Tibial nerve (tissue), 4 donors: ENCODE results near the gene CD200R1L. TPM values are rescaled to one million over a fixed set of nuclear protein-coding genes. Genes with fewer than 3 reads are reported as not detected.
A peak's percentile ranks its signal among the peaks of the same experiment; 100 is the strongest.

ENCODE experiments used
- DNase-seq, 2 donors: peaks; one replicate each; pipeline ENCODE4 v3.0.0-alpha.2; 2019; ENCODE audit warnings: low spot score in 2 of 2
- H3K27ac ChIP-seq, 4 donors: fragments of 200-600 bp; sonication (generic) in 3 of 4; one replicate each; pipeline ENCODE4 v1.5.1; 2017 to 2019; ENCODE audit warnings: mild to moderate bottlenecking in 1 of 4
- H3K27me3 ChIP-seq, 2 donors: fragments of 200-600 bp; sonication (generic) in 1 of 2; one replicate each; pipeline versions ENCODE4 v1.5.1 to v1.6.0; 2017 to 2019
- H3K36me3 ChIP-seq, 3 donors: fragments of 200-600 bp; sonication (generic); one replicate each; pipeline ENCODE4 v1.5.1; 2018 to 2019
- H3K4me1 ChIP-seq, 4 donors: fragments of 200-600 bp; sonication (generic) in 3 of 4; one replicate each; pipeline ENCODE4 v1.5.1; 2017 to 2019
- H3K4me3 ChIP-seq, 4 donors: fragments of 200-600 bp; sonication (generic) in 3 of 4; one replicate each; pipeline ENCODE4 v1.5.1; 2017 to 2019; ENCODE audit warnings: mild to moderate bottlenecking in 1 of 4, moderate library complexity in 1 of 4
- H3K9me3 ChIP-seq, 4 donors: fragments of 200-600 bp; sonication (generic) in 3 of 4; one replicate each; pipeline ENCODE4 v1.5.1; 2017 to 2019
- CTCF ChIP-seq, 5 experiments: fragments of 200-600 bp in 3 of 5; fragments of 450-650 bp in 2 of 5; sonication (generic) in 3 of 5; IDR thresholded peaks; one replicate each; pipeline ENCODE4 v1.5.1; 2016 to 2019; ENCODE audit warnings: antibody characterized with exemption in 5 of 5, mild to moderate bottlenecking in 3 of 5, moderate library complexity in 2 of 5
- EP300 ChIP-seq, 2 donors: sonication (generic); formaldehyde crosslinking; IDR thresholded peaks; one replicate each; pipeline ENCODE4 v1.6.1; 2017; ENCODE audit warnings: antibody characterized with exemption in 2 of 2, mild to moderate bottlenecking in 1 of 2
- POLR2A ChIP-seq, 2 donors: fragments of 450-650 bp; IDR thresholded peaks; one replicate each; pipeline ENCODE4 v1.6.1; 2017; ENCODE audit warnings: antibody characterized with exemption in 2 of 2, mild to moderate bottlenecking in 2 of 2, moderate library complexity in 2 of 2
- WGBS, 2 donors: methylation state at CpG; one replicate each; pipeline ENCODE4 v1.1.5; 2018; 5-methylcytosine and 5-hydroxymethylcytosine counted together
- total RNA-seq, 4 donors: library from RNA; depleted of rRNA; stranded (reverse); fragments of >200 nt; gene quantifications; one replicate each; pipeline ENCODE4 v1.1.0, GENCODE V29; 2016

CD200R1L gene
- total RNA-seq, 4 donors from 2014 or later, result not detected

- no peak for DNase-seq
- H3K9me3 ChIP-seq, result peaks cover 0 to 5% (median 0%) of the 10 kb centered on the region in 4 donors
- H3K4me3 ChIP-seq, result no peak overlapping the region
- peaks cover 0 to 1% (median 0%) of the 10 kb centered on the region in 4 donors for H3K4me1 ChIP-seq
- H3K27me3 ChIP-seq, result no peaks in the 10 kb centered on the region
- no peak overlapping the region for H3K27ac ChIP-seq
- no peaks in the 10 kb centered on the region for H3K36me3 ChIP-seq
- WGBS, 2 donors, result 32 to 42% methylated on average over 2 of the region's 2 CpGs
- no peak for TF ChIP-seq CTCF (IDR thresholded peaks at IDR 0.05)
- TF ChIP-seq POLR2A (IDR thresholded peaks at IDR 0.05), result no peak
- TF ChIP-seq EP300 (IDR thresholded peaks at IDR 0.05), result no peak
These were observed 60.6 kb downstream of the CD200R1L start for GRCh38 chr3:112786002-112786590.

- DNase-seq, result no peak
- no peak for TF ChIP-seq CTCF (IDR thresholded peaks at IDR 0.05)
- TF ChIP-seq POLR2A (IDR thresholded peaks at IDR 0.05), result no peak
- no peak for TF ChIP-seq EP300 (IDR thresholded peaks at IDR 0.05)
- 70 to 71% methylated on average over 9 of the region's 9 CpGs for WGBS, 2 donors
- Histone ChIP-seq H3K9me3 (peaks cover 0 to 5% (median 0%) of the 10 kb centered on the region in 4 donors), H3K36me3 (no peaks in the 10 kb centered on the region), H3K4me3 (no peak overlapping the region), H3K4me1 (peaks cover 0 to 8% (median 0%) of the 10 kb centered on the region in 4 donors), H3K27me3 (no peaks in the 10 kb centered on the region), H3K27ac (no peak overlapping the region)
These were observed 61.2 kb downstream of the CD200R1L start for GRCh38 chr3:112785321-112786001.

GRCh38 chr3:112782491-112782890 lies 64.2 kb downstream of the CD200R1L start:
- Histone ChIP-seq H3K27me3 (no peaks in the 10 kb centered on the region), H3K36me3 (no peaks in the 10 kb centered on the region), H3K4me3 (no peak overlapping the region), H3K27ac (no peak overlapping the region), H3K9me3 (peaks cover 0 to 3% (median 0%) of the 10 kb centered on the region in 4 donors), H3K4me1 (peaks cover 0 to 36% (median 5%) of the 10 kb centered on the region in 4 donors)
- no peak for TF ChIP-seq CTCF (IDR thresholded peaks at IDR 0.05)
- no peak for TF ChIP-seq EP300 (IDR thresholded peaks at IDR 0.05)
- TF ChIP-seq POLR2A (IDR thresholded peaks at IDR 0.05), result no peak
- WGBS, 2 donors, result 47% methylated on average over 2 of the region's 2 CpGs
- DNase-seq, result no peak

- Histone ChIP-seq H3K4me3 (no peak overlapping the region), H3K4me1 (peaks cover 0 to 36% (median 5%) of the 10 kb centered on the region in 4 donors), H3K36me3 (no peaks in the 10 kb centered on the region), H3K27me3 (no peaks in the 10 kb centered on the region), H3K9me3 (no peaks in the 10 kb centered on the region), H3K27ac (peak overlapping the region in 1 of 4 donors; percentile 62)
- DNase-seq, result no peak
- TF ChIP-seq CTCF (IDR thresholded peaks at IDR 0.05) (no peak), POLR2A (IDR thresholded peaks at IDR 0.05) (no peak), EP300 (IDR thresholded peaks at IDR 0.05) (no peak)
- WGBS, 2 donors, result 89 to 94% methylated on average over 1 of the region's 1 CpG
These were observed 65.1 kb downstream of the CD200R1L start for GRCh38 chr3:112781599-112781998.
